ENCODE results near the gene ITPKC.
"Not testable (repeated sequence)": the region's sequence is repeated elsewhere in the genome, so short reads cannot be mapped to it uniquely, and the experiment has no call there.

Gene ITPKC

DNA sequence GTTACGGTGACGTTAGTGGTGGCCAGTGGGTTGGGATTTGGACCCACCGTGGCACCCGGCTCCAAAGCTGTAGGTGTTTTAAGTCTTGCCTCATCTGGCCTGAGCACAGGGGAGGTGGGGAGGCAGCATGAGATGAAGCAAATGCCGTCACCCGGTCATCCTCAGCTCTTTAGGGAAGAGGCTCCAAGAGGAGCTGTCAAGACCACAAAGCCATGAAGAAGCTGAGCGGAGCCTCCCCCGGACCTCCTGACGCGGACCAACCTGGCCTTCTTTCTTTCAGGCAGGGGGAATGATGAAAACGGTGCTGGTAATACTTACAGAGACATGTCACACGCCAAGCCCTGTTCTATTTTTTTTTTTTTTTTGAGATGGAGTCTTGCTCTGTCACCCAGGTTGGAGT, 26.0 kb downstream of the ITPKC start:
- no peak for DNase-seq

GRCh38 chr19:40743926-40744325, 27.0 kb downstream of the ITPKC start:
- no peak for DNase-seq

DNA sequence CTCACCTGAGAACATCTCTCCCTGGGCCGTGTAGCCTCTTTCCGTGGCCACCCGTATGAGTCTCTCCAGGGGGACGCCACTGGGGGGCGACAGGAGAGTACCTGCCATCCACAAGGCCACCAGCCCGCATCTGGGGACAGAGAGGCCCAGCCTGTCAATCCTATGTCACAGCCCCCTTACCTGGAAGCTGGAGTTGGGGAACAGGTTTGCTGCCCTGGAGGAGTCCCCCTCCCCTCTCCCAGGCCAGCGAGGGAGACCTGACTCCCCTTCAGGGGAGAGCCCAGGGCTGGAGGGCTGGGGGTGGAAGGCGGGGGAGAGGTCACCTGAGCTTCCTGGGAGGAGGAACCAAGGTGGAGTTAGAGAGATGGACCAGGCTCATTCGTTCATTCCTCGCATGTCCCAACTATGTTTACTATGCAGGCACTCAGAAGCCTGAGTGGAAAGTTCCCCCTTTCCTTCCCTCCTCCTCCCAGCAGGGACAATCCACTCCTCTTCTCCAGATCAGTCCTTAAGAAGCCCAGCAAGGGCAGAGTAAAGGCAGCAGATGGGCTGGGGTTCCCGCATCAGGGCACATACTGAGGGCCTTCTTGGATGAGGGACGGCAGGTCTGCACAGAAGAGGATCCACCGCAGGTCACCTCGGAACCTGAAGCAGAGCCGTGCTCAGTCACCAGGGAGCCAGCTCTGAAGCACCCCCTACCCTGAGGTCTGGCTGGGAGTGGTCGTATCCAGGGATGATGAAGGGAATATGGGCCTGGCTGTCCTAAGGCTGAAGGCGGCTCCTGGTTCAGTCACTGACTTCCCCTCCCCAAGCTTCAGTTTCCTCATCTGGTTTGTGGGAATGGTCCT, 27.9 kb downstream of the ITPKC start:
- no peak for DNase-seq

DNA sequence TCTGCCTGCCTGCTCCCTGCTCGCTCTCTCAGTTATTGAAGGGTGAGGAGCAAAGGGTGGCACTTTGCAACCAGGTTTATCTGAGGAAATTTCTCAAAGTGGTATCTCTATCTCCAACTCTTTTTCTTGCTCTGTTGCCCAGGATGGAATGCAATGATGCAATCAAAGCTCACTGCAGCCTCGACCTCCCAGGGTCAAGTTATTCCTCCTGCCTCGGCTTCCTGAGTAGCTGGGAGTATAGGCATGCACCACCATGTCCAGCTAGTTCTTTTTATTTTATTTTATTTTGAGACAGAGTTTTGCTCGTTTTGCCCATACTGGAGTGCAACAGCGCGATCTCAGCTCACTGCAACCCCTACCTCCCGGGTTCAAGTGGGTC, 28.5 kb downstream of the ITPKC start:
- no peak for DNase-seq

DNA sequence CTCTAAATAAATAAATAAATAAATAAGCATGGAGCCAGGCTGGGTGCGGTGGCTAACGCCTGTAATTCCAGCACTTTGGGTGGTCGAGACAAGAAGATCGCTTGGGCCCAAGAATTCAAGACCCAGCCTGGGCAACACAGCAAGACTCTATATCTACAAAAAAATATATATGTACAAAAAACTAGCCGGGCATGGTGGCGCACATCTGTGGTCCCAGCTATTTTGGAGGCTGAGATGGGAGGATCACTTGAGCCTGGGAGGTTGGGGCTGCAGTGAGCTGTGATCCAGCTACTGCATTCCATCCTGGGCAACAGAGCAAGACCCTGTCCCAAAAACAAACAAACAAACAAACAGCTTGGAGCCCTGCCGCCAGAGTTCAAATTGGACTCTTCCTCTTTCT, 30.6 kb downstream of the ITPKC start:
- no peak for DNase-seq

- DNase-seq, result peak; percentile 99
Measured at GRCh38 chr19:40750058-40750873, 33.4 kb downstream of the ITPKC start, which contains the start of gene ACTMAP. ACTMAP (minus strand) TSS chr19:40750477; CDS start chr19:40749803, 674 bp downstream.

DNA sequence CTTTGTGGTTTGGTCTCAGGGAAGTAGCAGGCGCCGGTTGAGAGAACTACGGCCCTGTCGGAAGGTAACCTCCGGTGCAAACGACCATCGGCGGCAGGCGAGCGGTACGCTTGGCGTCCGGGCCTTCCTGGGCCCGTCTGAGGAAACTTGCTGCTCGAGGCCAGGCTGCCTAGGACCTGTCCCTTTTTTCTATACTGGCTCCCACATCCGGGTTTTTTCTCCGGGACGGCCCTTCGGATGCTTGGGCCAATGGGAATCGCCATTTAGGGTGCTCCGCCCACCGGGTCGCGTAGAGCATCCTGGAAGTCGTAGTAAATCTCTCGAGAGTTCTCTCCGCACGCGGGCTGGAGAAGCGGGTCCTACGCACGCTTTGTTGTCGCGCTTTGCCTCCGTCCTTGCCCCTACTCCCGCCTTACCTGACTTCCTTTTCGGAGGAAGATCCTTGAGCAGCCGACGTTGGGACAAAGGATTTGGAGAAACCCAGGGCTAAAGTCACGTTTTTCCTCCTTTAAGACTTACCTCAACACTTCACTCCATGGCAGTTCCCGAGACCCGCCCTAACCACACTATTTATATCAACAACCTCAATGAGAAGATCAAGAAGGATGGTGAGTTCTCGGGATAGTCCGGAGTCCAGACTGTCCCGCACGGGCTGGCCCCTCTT, 34.1 kb downstream of the ITPKC start, which contains the start of gene SNRPA:
Gene SNRPA, plus strand, starts transcription at position 330 of the 664 bp plus-strand sequence. Its CDS starts 206 bp downstream, at position 536.
- peak; percentile 91 for DNase-seq

- DNase-seq, result no peak
Measured at GRCh38 chr19:40752257-40752781, 35.4 kb downstream of the ITPKC start.

- DNase-seq, result no peak
Measured at GRCh38 chr19:40754611-40755247, 37.8 kb downstream of the ITPKC start.

DNA sequence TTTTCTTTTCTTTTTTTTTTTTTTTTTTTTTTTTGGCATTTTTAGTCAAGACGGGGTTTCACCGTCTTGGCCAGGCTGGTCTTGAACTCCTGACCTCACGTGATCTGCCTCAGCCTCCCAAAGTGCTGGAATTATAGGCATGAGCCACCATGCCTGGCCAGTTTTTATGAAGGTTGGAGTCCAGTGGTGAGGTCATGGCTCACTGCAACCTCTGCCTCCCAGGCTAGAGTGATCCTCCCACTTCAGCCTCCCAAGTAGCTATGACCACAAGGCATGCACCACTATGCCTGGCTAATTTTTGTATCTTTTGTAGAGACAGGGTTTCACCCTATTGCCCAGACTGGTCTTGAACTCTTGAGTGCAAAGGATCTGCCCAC, 38.3 kb downstream of the ITPKC start:
- no peak for DNase-seq

- no peak for DNase-seq
Measured at GRCh38 chr19:40755791-40756190, 38.9 kb downstream of the ITPKC start.

DNA sequence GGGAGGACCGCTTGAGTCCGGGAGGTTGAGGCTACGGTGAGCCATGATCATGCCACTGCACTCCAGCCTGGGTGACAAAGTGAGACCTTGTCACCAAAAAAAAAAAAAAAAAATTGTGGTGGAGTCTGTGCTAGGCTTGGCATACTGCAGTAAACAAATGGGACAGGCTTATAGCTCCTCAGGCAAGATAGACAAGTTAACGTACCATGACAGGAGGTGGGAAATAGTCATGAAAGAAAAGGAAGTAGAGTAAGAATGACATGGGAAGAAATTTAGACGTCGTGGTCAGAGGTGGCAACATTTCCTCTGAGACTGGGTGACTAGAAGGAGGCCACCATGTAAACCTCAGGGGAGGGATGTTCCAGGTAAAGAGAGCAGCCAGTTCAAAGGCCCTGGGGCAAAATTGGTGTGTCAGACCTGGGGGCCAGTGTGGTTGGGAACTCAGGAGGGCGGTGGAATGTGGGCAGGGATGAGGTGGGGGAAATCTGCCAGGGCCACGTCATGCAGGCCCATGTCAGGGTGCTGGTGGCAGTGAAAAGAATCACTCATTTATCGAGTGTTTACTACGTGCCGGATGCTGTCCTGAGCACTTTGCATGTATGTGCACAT, 39.7 kb downstream of the ITPKC start:
- DNase-seq, result no peak

DNA sequence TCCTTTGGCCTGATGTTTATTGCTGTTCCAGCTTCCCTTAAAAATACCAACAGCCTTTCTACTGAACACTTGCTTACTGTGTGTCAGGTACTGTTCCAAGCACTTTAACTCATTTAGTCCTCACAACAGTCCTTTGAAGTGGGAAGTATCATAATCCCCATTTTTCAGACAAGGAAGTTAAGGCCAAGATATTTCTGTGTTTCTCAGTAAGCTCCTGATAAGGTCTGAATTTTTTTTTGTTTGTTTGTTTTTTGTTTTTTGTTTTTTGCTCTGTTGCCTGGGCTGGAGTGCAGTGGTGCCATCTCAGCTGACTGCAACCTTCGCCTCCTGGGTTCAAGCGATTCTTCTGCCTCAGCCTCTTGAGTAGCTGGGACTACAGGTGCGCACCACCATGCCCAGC, 41.6 kb downstream of the ITPKC start:
- no peak for DNase-seq

GRCh38 chr19:40759352-40759751, 42.4 kb downstream of the ITPKC start:
- no peak for DNase-seq

GRCh38 chr19:40762754-40763470, 46.0 kb downstream of the ITPKC start:
- no peak for DNase-seq

DNA sequence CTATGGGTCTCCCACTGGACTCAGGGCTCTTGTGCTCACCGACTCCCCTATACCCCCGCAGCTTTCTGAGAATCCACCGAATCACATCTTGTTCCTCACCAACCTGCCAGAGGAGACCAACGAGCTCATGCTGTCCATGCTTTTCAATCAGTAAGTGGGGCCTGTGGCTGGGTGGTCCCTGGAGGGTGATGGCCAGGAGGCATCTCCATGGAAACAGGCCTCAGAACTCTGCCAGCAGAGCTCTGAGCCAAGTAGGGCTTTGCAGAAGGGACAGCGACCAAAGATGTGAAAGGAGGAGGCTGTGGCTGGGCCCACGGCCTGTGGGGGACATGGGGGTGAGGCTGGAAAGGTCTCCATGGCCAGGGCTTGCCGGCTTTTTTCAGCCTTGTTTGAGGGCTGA, 46.6 kb downstream of the ITPKC start:
- DNase-seq, result no peak

DNA sequence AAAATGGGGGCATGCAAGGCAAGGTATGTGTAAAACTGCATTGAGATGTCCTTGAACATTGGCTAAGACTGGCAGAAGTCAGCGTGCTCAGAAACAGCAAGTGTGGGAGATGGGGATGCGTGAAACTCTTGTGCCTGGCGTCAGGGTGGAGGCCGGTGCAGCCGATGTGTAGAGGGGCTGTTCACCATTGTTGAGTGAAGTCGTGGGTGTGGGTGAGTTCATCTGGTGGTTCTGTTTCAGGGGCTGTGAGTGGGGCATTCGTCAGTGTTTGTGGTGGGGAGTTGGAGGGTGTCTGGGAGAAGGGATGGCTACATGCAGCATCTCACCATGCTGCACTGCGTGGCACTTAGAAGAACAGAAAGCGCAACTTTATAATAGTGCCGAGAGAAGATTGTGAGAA, 47.1 kb downstream of the ITPKC start:
- DNase-seq, result no peak

GRCh38 chr19:40766385-40766784, 49.5 kb downstream of the ITPKC start:
- DNase-seq, result not testable (repeated sequence)

- DNase-seq, result no peak
Measured at GRCh38 chr19:40768869-40769268, 52.0 kb downstream of the ITPKC start.

GRCh38 chr19:40771101-40771862, 54.4 kb downstream of the ITPKC start:
- DNase-seq, result not testable (repeated sequence)

Data from DMS79 (cell line).